Mucosa of rectum (tissue), 2 donors: ENCODE results near the gene TRIM28.

Experiments
- H3K27ac ChIP-seq, 2 donors: one replicate each; pipeline ENCODE4 v1.7.0; 2013; ENCODE audit warnings: inconsistent platforms in 2 of 2, low read depth in 2 of 2, low read length in 2 of 2
- H3K27me3 ChIP-seq, 2 donors: one replicate each; pipeline ENCODE4 v1.7.0; 2013; ENCODE audit warnings: low read length in 2 of 2; ENCODE audit not compliant: control insufficient read depth in 2 of 2, insufficient read depth in 2 of 2
- H3K36me3 ChIP-seq, 2 donors: one replicate each; pipeline ENCODE4 v1.7.0; 2013; ENCODE audit warnings: low read length in 2 of 2; ENCODE audit not compliant: control insufficient read depth in 2 of 2, insufficient read depth in 2 of 2
- H3K4me1 ChIP-seq, 2 donors: one replicate each; pipeline ENCODE4 v1.7.0; 2013; ENCODE audit warnings: low read length in 2 of 2, mild to moderate bottlenecking in 1 of 2; ENCODE audit not compliant: control insufficient read depth in 2 of 2, insufficient read depth in 2 of 2
- H3K4me3 ChIP-seq, 2 donors: one replicate each; pipeline ENCODE4 v1.7.0; 2013; ENCODE audit warnings: low read length in 2 of 2
- H3K9ac ChIP-seq, 2 donors: one replicate each; pipeline ENCODE4 v1.7.0; 2013; ENCODE audit warnings: low read length in 2 of 2, low read depth in 1 of 2, mild to moderate bottlenecking in 1 of 2
- H3K9me3 ChIP-seq, 2 donors: one replicate each; pipeline ENCODE4 v1.7.0; 2013; ENCODE audit warnings: low read length in 2 of 2; ENCODE audit not compliant: control insufficient read depth in 2 of 2
- donor health status: healthy.
- donor health status: Normal muscosa, but diverticular disease.

The TRIM28 gene

GRCh38 chr19:58561373-58562121 is 17.7 kb downstream of the TRIM28 start:
- Histone ChIP-seq H3K9ac (peak overlapping the region in 1 of 2 donors; percentile 60), H3K36me3 (peaks cover 1 to 6% of the 10 kb centered on the region in 2 donors), H3K27ac (peak overlapping the region in 1 of 2 donors; percentile 52), H3K27me3 (no peaks in the 10 kb centered on the region), H3K4me1 (peaks cover 39 to 41% of the 10 kb centered on the region in 2 donors), H3K9me3 (no peaks in the 10 kb centered on the region), H3K4me3 (peak overlapping the region; percentile 56 to 62)

DNA sequence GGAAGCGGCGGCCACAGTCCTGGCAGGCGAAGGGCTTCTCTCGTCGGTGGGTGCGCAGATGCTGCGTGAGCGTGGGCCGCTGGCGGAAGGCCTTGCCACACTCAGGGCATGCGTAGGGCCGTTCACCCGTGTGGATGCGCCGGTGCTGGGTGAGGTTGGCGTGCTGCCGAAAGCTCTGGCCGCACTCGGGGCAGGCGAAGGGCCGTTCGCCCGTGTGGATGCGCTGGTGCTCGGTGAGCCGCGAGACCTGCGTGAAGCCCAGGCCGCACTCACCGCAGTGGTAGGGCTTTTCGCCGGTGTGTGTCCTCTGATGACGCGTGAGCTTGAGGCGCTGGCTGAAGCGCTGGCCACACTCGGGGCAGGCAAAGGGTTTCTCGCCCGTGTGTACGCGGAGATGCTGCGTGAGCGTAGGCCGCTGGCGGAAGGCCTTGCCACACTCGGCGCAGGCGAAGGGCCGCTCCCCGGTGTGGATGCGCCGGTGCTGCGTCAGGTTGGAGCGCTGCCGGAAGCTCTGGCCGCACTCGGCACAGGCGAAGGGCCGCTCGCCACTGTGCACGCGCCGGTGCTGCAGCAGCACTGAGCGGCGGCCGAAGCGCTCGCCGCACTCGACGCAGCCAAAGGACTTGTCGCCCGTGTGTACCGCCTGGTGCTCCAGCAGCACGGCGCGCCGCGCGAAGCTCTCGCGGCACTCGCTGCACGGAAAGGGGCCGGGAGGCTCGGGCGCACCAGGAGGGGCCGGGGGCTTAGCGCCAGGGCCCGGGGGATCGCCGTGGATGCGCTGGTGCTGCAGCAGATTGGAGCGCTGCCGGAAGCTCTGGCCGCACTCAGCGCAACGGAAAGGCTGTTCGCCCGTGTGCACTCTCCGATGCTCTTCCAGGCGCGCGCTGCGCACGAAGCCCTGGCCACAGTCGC is 18.5 kb downstream of the TRIM28 start:
- Histone ChIP-seq H3K27me3 (no peaks in the 10 kb centered on the region), H3K4me1 (peaks cover 31 to 32% of the 10 kb centered on the region in 2 donors), H3K9ac (peak overlapping the region; percentile 56 to 60), H3K27ac (peak overlapping the region in 1 of 2 donors; percentile 52), H3K4me3 (peak overlapping the region; percentile 56 to 62), H3K9me3 (no peaks in the 10 kb centered on the region), H3K36me3 (peaks cover 0 to 4% of the 10 kb centered on the region in 2 donors)

DNA sequence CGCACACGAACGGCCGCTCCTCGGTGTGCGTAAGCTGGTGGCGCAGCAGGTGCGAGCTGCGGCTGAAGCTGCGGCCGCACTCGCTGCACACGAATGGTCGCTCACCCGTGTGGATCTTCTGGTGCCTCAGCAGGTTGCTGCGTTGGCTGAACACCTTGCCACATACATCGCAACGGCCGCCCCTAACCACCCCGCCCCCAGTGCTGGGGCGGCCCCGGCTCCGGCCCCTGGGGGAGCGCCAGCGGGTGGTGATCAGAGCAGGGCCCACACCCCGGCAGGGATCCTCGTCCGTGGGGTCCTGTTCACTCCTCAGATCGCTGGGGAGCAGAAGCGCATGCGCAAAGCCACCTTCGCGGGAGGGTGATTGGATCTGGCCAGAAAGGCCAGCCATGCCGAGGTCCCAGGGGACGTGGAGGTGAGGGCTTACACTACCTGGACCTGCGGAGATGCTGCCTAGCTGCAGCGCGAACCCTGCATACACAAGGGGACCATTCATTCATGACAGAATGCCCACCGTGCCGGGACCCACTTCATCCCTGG is 19.2 kb downstream of the TRIM28 start:
- no peaks in the 10 kb centered on the region for H3K9me3 ChIP-seq
- H3K4me3 ChIP-seq, result peak overlapping the region; percentile 56 to 62
- H3K9ac ChIP-seq, result peak overlapping the region in 1 of 2 donors; percentile 41
- H3K27ac ChIP-seq, result no peak overlapping the region
- H3K36me3 ChIP-seq, result peaks cover 0 to 4% of the 10 kb centered on the region in 2 donors
- H3K4me1 ChIP-seq, result peaks cover 27 to 28% of the 10 kb centered on the region in 2 donors
- no peaks in the 10 kb centered on the region for H3K27me3 ChIP-seq

GRCh38 chr19:58563823-58564222 is 20.0 kb downstream of the TRIM28 start:
- H3K4me1 ChIP-seq, result peaks cover 27 to 28% of the 10 kb centered on the region in 2 donors
- H3K27me3 ChIP-seq, result no peaks in the 10 kb centered on the region
- H3K4me3 ChIP-seq, result no peak overlapping the region
- no peak overlapping the region for H3K27ac ChIP-seq
- H3K9me3 ChIP-seq, result no peaks in the 10 kb centered on the region
- peaks cover 4 to 7% of the 10 kb centered on the region in 2 donors for H3K36me3 ChIP-seq
- H3K9ac ChIP-seq, result peak overlapping the region in 1 of 2 donors; percentile 10

DNA sequence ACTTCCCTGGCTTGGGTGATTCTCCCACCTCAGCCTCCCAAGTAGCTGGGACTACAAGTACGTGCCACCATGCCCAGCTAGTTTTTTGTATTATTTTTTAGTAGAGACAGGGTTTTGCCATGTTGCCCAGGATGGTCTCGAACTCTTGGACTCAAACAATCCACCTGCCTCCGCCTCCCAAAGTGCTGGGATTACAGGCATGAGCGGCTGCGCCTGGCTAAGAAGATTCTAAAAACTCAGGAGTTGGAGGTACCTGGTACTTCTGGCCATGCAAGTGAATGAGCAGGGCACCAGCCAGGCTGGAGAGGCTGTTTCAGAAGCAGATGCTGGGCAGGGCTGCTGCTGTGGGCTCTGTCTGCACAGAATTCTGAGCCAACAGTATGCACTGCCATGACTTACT is 23.1 kb downstream of the TRIM28 start:
- H3K27ac ChIP-seq, result no peak overlapping the region
- no peak overlapping the region for H3K4me3 ChIP-seq
- no peak overlapping the region for H3K9ac ChIP-seq
- H3K36me3 ChIP-seq, result peaks cover 15 to 22% of the 10 kb centered on the region in 2 donors
- H3K27me3 ChIP-seq, result no peaks in the 10 kb centered on the region
- H3K9me3 ChIP-seq, result no peaks in the 10 kb centered on the region
- H3K4me1 ChIP-seq, result peaks cover 17 to 19% of the 10 kb centered on the region in 2 donors

- H3K27ac ChIP-seq, result no peak overlapping the region
- H3K9me3 ChIP-seq, result no peaks in the 10 kb centered on the region
Measured at GRCh38 chr19:58568453-58569130, 24.7 kb downstream of the TRIM28 start.

DNA sequence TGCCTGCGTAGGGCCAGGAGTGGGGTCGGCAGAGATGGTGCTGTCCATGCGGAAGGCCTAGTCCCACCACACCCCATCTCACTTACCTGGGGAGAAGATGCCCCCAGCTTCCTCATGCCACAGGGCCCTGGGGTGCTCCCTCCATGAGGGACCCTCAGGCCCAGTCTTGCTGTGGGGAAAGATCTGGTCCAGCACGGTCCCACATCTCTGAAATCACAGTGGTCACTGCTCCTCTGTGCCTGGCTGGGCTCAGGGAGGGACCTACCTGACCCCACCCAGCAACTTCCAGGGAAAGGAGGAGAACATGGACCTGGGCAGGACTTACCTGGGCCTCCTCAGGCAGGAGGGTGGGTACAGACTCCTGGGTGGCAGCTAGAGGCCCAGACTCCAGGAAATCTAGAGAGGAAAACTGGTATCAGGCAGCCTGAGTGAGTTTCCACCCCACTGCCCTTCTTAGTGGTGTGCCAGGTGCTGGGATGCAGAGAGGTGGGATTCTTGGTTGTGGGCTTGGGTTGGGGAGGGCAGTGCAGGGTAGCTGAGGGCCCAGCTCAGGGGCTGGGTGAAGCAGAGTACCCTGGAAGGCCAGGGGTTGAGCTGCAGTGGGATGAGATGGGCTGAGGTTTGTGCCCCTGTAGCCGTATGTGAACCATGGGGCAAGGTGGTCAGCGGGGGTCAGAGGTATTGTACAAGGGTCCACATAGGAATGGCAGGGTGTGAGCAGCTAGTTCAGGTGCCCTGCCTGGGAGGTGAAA is 25.5 kb downstream of the TRIM28 start:
- Histone ChIP-seq H3K27me3 (no peaks in the 10 kb centered on the region), H3K4me1 (peaks cover 13 to 16% of the 10 kb centered on the region in 2 donors), H3K9me3 (no peaks in the 10 kb centered on the region), H3K4me3 (no peak overlapping the region), H3K27ac (no peak overlapping the region), H3K36me3 (peaks cover 15 to 22% of the 10 kb centered on the region in 2 donors), H3K9ac (no peak overlapping the region)

More at GRCh38 chr19:58568453-58569130, 24.7 kb downstream of the TRIM28 start:
- Histone ChIP-seq H3K36me3 (peaks cover 15 to 22% of the 10 kb centered on the region in 2 donors), H3K4me1 (peaks cover 9 to 13% of the 10 kb centered on the region in 2 donors), H3K27me3 (no peaks in the 10 kb centered on the region), H3K9ac (no peak overlapping the region), H3K4me3 (no peak overlapping the region)

GRCh38 chr19:58569943-58570670 is 26.2 kb downstream of the TRIM28 start:
- Histone ChIP-seq H3K27ac (no peak overlapping the region), H3K4me1 (peaks cover 13 to 16% of the 10 kb centered on the region in 2 donors), H3K9ac (no peak overlapping the region), H3K4me3 (no peak overlapping the region), H3K36me3 (peaks cover 15 to 22% of the 10 kb centered on the region in 2 donors), H3K9me3 (no peaks in the 10 kb centered on the region), H3K27me3 (no peaks in the 10 kb centered on the region)
